ENCODE measurements around the gene SLC5A11. TPM values are rescaled to one million over a fixed set of nuclear protein-coding genes. Genes with fewer than 3 reads are reported as not detected.

SLC5A11 gene
- total and polyA plus RNA-seq, 4 donors, result 0.15 to 4.1 (median 0.92) TPM

GRCh38 chr16:24929409-24929808 is 83.6 kb downstream of the SLC5A11 start:
- Histone ChIP-seq H3K4me3 (ENCODE audit: low read depth in 1 of 3, low read length in 3 of 3) (no peak overlapping the region), H3K4me1 (ENCODE audit: control insufficient read depth in 4 of 4, insufficient read depth in 4 of 4, low read length in 3 of 4) (peaks cover 0 to 8% (median 5%) of the 10 kb centered on the region in 4 donors), H3K9me3 (ENCODE audit: control insufficient read depth in 4 of 4, low read length in 3 of 4) (no peaks in the 10 kb centered on the region), H3K27me3 (ENCODE audit: control insufficient read depth in 4 of 4, insufficient read depth in 4 of 4, low read length in 3 of 4) (no peaks in the 10 kb centered on the region), H3K36me3 (ENCODE audit: control insufficient read depth in 4 of 4, insufficient read depth in 3 of 4, low read depth in 1 of 4, low read length in 3 of 4) (peaks cover 11 to 31% (median 13%) of the 10 kb centered on the region in 4 donors), H3K27ac (ENCODE audit: low read depth in 1 of 2, low read length in 2 of 2) (peak overlapping the region in 1 of 2 donors; percentile 41), H3K9ac (ENCODE audit: low read depth in 1 of 2, low read length in 2 of 2) (no peak overlapping the region)
- peak in 1 of 2 donors; percentile 58 for TF ChIP-seq RXRA (IDR thresholded peaks at IDR 0.05)
- no peak for TF ChIP-seq FOXA2 (IDR thresholded peaks at IDR 0.05)
- peak in 1 of 2 donors; percentile 9 for TF ChIP-seq GABPA (IDR thresholded peaks at IDR 0.05 in 1 of 2, conservative IDR thresholded peaks at IDR 0.05 in 1 of 2)
- no peak for TF ChIP-seq NR2F2 (IDR thresholded peaks at IDR 0.05)
- TF ChIP-seq REST (IDR thresholded peaks at IDR 0.05), result no peak
- TF ChIP-seq, protein P1, sequence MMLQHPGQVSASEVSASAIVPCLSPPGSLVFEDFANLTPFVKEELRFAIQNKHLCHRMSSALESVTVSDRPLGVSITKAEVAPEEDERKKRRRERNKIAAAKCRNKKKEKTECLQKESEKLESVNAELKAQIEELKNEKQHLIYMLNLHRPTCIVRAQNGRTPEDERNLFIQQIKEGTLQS (IDR thresholded peaks at IDR 0.05), result no peak
- peak; percentile 72 for TF ChIP-seq YY1 (IDR thresholded peaks at IDR 0.05)
- no peak for TF ChIP-seq TAF1 (conservative IDR thresholded peaks at IDR 0.05)
- no peak for TF ChIP-seq EGR1 (IDR thresholded peaks at IDR 0.05; ENCODE audit: low read depth in 2 of 2)
- TF ChIP-seq ZBTB33 (IDR thresholded peaks at IDR 0.05), result no peak
- peak in 1 of 2 donors; percentile 31 for TF ChIP-seq RAD21 (IDR thresholded peaks at IDR 0.05)
- peak; percentile 34 for TF ChIP-seq SP1 (IDR thresholded peaks at IDR 0.05)
- TF ChIP-seq HNF4A (conservative IDR thresholded peaks at IDR 0.05), result peak; percentile 48 to 49
- TF ChIP-seq CTCF (IDR thresholded peaks at IDR 0.05; ENCODE audit: low read depth, low read length, missing input control), result no peak
- no peak for TF ChIP-seq FOXA1 (IDR thresholded peaks at IDR 0.05)
- TF ChIP-seq HNF4G (IDR thresholded peaks at IDR 0.05), result no peak
- no peak for TF ChIP-seq JUND (IDR thresholded peaks at IDR 0.05)
- TF ChIP-seq, protein P2, sequence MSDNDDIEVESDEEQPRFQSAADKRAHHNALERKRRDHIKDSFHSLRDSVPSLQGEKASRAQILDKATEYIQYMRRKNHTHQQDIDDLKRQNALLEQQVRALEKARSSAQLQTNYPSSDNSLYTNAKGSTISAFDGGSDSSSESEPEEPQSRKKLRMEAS (IDR thresholded peaks at IDR 0.05), result peak; percentile 38
- DNase-seq (ENCODE audit: low spot score), result no peak
- 39% methylated on average over 5 of the region's 5 CpGs for WGBS

Data from liver (tissue), 9 donors.